ENCODE data around the gene MTMR10. TPM values are rescaled to one million over a fixed set of nuclear protein-coding genes. Genes with fewer than 3 reads are reported as not detected.
A peak's percentile ranks its signal among the peaks of the same experiment; 100 is the strongest.

The MTMR10 gene
- total RNA-seq, 1 donor from 2014 or later, result 14.8 TPM

- no peak for TF ChIP-seq EZH2 (IDR thresholded peaks at IDR 0.05; ENCODE audit: insufficient read depth, low read length)
- no peak for TF ChIP-seq CTCF (IDR thresholded peaks at IDR 0.05; ENCODE audit: insufficient read depth, low read depth, low read length)
- Histone ChIP-seq H3K4me1 (ENCODE audit: insufficient read depth, low read length) (no peaks in the 10 kb centered on the region), H2AFZ (ENCODE audit: low read depth, low read length) (no peak overlapping the region)
Measured at GRCh38 chr15:31014608-31014925, 23.1 kb upstream of the MTMR10 start.

DNA sequence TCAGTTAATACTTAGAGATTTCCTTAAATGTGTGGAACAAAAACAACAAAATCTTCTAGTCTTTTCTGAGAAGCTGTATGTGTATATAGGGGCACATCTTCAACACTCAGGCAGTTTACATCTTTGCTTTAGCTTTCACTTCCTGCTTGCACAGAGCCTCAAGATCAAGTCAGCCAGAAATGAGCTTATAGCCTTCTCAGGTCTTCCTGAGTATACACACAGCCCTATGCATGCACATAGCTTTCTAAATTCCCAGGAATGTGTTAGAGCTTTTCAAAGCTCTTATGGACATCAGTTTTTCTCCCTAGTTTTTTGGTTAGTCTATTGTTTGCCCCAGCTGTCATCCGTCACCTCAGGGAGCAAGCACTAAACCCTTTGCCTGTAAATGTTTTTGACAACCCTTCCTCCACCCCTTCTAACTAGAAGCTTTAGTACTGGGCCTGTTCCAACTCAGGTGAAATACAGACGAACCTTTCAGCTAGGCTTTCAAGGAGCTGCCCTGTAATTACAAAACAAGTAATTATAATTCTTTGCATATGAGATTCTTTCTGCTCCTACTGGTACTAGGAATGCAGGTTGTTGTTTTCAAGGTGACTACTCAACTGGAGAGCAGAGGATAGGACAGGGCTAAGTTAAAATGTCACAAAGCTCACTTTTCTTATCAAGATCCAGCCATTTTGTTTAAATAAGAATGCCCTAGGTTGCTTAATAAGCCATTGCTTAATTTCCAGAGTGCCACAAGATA is 22.6 kb upstream of the MTMR10 start:
- H3K4me2 ChIP-seq (ENCODE audit: low read length), result no peak overlapping the region
- H3K27ac ChIP-seq (ENCODE audit: low read depth, low read length), result no peak overlapping the region
- H3K27me3 Mint-ChIP-seq (ENCODE audit: low read depth, unreplicated experiment), result no peaks in the 10 kb centered on the region

More at GRCh38 chr15:31014608-31014925, 23.1 kb upstream of the MTMR10 start:
- Histone ChIP-seq H4K20me1 (ENCODE audit: insufficient read depth, low read length) (no peaks in the 10 kb centered on the region), H3K9me3 (ENCODE audit: insufficient read depth, low read depth, low read length) (no peaks in the 10 kb centered on the region), H3K4me3 (ENCODE audit: insufficient read depth, low read depth, low read length) (no peak overlapping the region), H3K9ac (ENCODE audit: low read length) (no peak overlapping the region), H3K27ac (ENCODE audit: low read depth, low read length) (no peak overlapping the region), H3K79me2 (ENCODE audit: insufficient read depth, low read length) (no peaks in the 10 kb centered on the region), H3K27me3 (ENCODE audit: insufficient read depth, low read length) (no peaks in the 10 kb centered on the region), H3K36me3 (ENCODE audit: insufficient read depth, low read length) (no peaks in the 10 kb centered on the region), H3K4me2 (ENCODE audit: low read length) (no peak overlapping the region)
- H3K9me3 Mint-ChIP-seq (ENCODE audit: unreplicated experiment), result peaks cover 2% of the 10 kb centered on the region
- H3K4me3 Mint-ChIP-seq (ENCODE audit: unreplicated experiment), result no peak overlapping the region
- no peak overlapping the region for H3K27ac Mint-ChIP-seq (ENCODE audit: unreplicated experiment)
- no peaks in the 10 kb centered on the region for H3K36me3 Mint-ChIP-seq (ENCODE audit: low read depth, unreplicated experiment)
- FAIRE-seq, result no peak
- peaks cover 12% of the 10 kb centered on the region for H3K4me1 Mint-ChIP-seq (ENCODE audit: low read depth, unreplicated experiment)
- DNase-seq (ENCODE audit: low read depth), result no peak
- H3K27me3 Mint-ChIP-seq (ENCODE audit: low read depth, unreplicated experiment), result no peaks in the 10 kb centered on the region

More for the DNA sequence above, 22.6 kb upstream of the MTMR10 start:
- H3K9ac ChIP-seq (ENCODE audit: low read length), result no peak overlapping the region
- no peaks in the 10 kb centered on the region for H3K36me3 ChIP-seq (ENCODE audit: insufficient read depth, low read length)
- Mint-ChIP-seq H3K9me3 (ENCODE audit: unreplicated experiment) (peaks cover 2% of the 10 kb centered on the region), H3K4me3 (ENCODE audit: unreplicated experiment) (no peak overlapping the region), H3K4me1 (ENCODE audit: low read depth, unreplicated experiment) (peaks cover 12% of the 10 kb centered on the region), H3K27ac (ENCODE audit: unreplicated experiment) (peak overlapping the region; percentile 28), H3K36me3 (ENCODE audit: low read depth, unreplicated experiment) (no peaks in the 10 kb centered on the region)
- no peak for DNase-seq (ENCODE audit: low read depth)
- H3K9me3 ChIP-seq (ENCODE audit: insufficient read depth, low read depth, low read length), result no peaks in the 10 kb centered on the region
- no peaks in the 10 kb centered on the region for H3K27me3 ChIP-seq (ENCODE audit: insufficient read depth, low read length)
- H4K20me1 ChIP-seq (ENCODE audit: insufficient read depth, low read length), result no peaks in the 10 kb centered on the region
- TF ChIP-seq EZH2 (IDR thresholded peaks at IDR 0.05; ENCODE audit: insufficient read depth, low read length), result no peak
- TF ChIP-seq CTCF (IDR thresholded peaks at IDR 0.05; ENCODE audit: insufficient read depth, low read depth, low read length), result no peak
- FAIRE-seq, result no peak
- H2AFZ ChIP-seq (ENCODE audit: low read depth, low read length), result no peak overlapping the region
- H3K4me3 ChIP-seq (ENCODE audit: insufficient read depth, low read depth, low read length), result no peak overlapping the region
- no peaks in the 10 kb centered on the region for H3K4me1 ChIP-seq (ENCODE audit: insufficient read depth, low read length)
- H3K79me2 ChIP-seq (ENCODE audit: insufficient read depth, low read length), result no peaks in the 10 kb centered on the region

Measured in astrocyte (in vitro differentiated cells and primary cell).